ENCODE data around the gene CADM1.

The CADM1 gene

GRCh38 chr11:115361025-115361424 is 143.2 kb downstream of the CADM1 start:
- no peaks in the 10 kb centered on the region for H3K4me1 ChIP-seq (ENCODE audit: low read length)
- H3K36me3 ChIP-seq (replicated peaks; ENCODE audit: low read depth, low read length): no peaks in the 10 kb centered on the region
- no peak overlapping the region for H3K4me3 ChIP-seq (ENCODE audit: low read length)
- H3K9me3 ChIP-seq (ENCODE audit: insufficient read depth, low read length): no peaks in the 10 kb centered on the region
- H3K9ac ChIP-seq (ENCODE audit: low read length): no peak overlapping the region
- H3K27ac ChIP-seq (ENCODE audit: low read length): no peak overlapping the region
- H2AFZ ChIP-seq (ENCODE audit: low read depth, low read length): no peak overlapping the region
- TF ChIP-seq EZH2phosphoT487 (IDR thresholded peaks at IDR 0.05; ENCODE audit: low read depth) (no peak), CTCF (IDR thresholded peaks at IDR 0.05; ENCODE audit: low read depth, low read length) (no peak)
- H3K4me2 ChIP-seq (ENCODE audit: low read length): no peak overlapping the region
- no peaks in the 10 kb centered on the region for H4K20me1 ChIP-seq (ENCODE audit: insufficient read depth, low read length)
- no peaks in the 10 kb centered on the region for H3K79me2 ChIP-seq (ENCODE audit: low read length)
- no peaks in the 10 kb centered on the region for H3K27me3 ChIP-seq (ENCODE audit: low read depth, low read length)

GRCh38 chr11:115360186-115360824 is 143.9 kb downstream of the CADM1 start:
- Histone ChIP-seq H2AFZ (ENCODE audit: low read depth, low read length) (no peak overlapping the region), H3K4me1 (ENCODE audit: low read length) (no peaks in the 10 kb centered on the region), H3K79me2 (ENCODE audit: low read length) (no peaks in the 10 kb centered on the region), H3K36me3 (replicated peaks; ENCODE audit: low read depth, low read length) (no peaks in the 10 kb centered on the region), H4K20me1 (ENCODE audit: insufficient read depth, low read length) (no peaks in the 10 kb centered on the region), H3K4me3 (ENCODE audit: low read length) (no peak overlapping the region), H3K27ac (ENCODE audit: low read length) (no peak overlapping the region), H3K4me2 (ENCODE audit: low read length) (no peak overlapping the region), H3K9ac (ENCODE audit: low read length) (no peak overlapping the region), H3K9me3 (ENCODE audit: insufficient read depth, low read length) (no peaks in the 10 kb centered on the region), H3K27me3 (ENCODE audit: low read depth, low read length) (no peaks in the 10 kb centered on the region)
- TF ChIP-seq CTCF (IDR thresholded peaks at IDR 0.05; ENCODE audit: low read depth, low read length) (no peak), EZH2phosphoT487 (IDR thresholded peaks at IDR 0.05; ENCODE audit: low read depth) (no peak)

GRCh38 chr11:115357066-115357465 is 147.1 kb downstream of the CADM1 start:
- H3K36me3 ChIP-seq (replicated peaks; ENCODE audit: low read depth, low read length): no peaks in the 10 kb centered on the region
- H3K79me2 ChIP-seq (ENCODE audit: low read length): no peaks in the 10 kb centered on the region
- H3K4me3 ChIP-seq (ENCODE audit: low read length): no peak overlapping the region
- H3K4me2 ChIP-seq (ENCODE audit: low read length): no peak overlapping the region
- no peaks in the 10 kb centered on the region for H3K4me1 ChIP-seq (ENCODE audit: low read length)
- no peak overlapping the region for H3K9ac ChIP-seq (ENCODE audit: low read length)
- no peaks in the 10 kb centered on the region for H4K20me1 ChIP-seq (ENCODE audit: insufficient read depth, low read length)
- no peak overlapping the region for H3K27ac ChIP-seq (ENCODE audit: low read length)
- no peaks in the 10 kb centered on the region for H3K9me3 ChIP-seq (ENCODE audit: insufficient read depth, low read length)
- peaks cover 14% of the 10 kb centered on the region; the same call in 1 of the 2 replicates for H3K27me3 ChIP-seq (ENCODE audit: low read depth, low read length)
- TF ChIP-seq CTCF (IDR thresholded peaks at IDR 0.05; ENCODE audit: low read depth, low read length): no peak
- TF ChIP-seq EZH2phosphoT487 (IDR thresholded peaks at IDR 0.05; ENCODE audit: low read depth): no peak
- no peak overlapping the region for H2AFZ ChIP-seq (ENCODE audit: low read depth, low read length)

DNA sequence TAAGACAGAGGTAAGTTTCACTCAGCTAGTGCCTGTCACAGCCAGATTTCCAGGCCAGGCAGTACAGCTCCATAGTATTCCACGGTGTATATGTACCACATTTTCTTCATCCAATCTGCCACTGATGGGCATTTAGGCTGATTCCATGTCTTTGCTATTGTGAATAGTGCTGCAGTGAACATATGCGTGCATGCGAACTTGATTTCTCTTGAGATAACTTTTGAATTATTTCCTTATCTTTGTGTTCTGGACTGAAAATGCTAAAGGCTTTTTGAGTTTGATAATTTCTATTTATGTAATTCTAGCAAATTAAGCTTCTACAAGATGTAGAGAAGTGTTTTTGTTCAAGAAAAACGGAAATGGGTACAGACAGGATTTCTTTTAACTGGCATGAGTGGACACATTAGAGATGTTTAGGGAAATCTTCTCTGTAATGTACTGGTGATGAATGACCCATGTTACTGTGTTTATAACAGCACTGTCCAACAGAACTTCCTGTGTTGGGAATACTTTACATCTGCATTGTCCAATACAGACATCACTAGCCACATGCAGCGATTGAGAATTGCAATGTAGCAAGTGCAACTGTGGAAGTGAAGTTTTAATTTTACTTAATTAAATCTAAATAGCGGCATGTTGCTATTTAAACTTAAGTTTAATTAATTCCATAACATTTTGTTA is 151.3 kb downstream of the CADM1 start:
- H3K9me3 ChIP-seq (ENCODE audit: insufficient read depth, low read length): no peaks in the 10 kb centered on the region
- no peaks in the 10 kb centered on the region for H3K4me1 ChIP-seq (ENCODE audit: low read length)
- H3K4me2 ChIP-seq (ENCODE audit: low read length): no peak overlapping the region
- H3K79me2 ChIP-seq (ENCODE audit: low read length): no peaks in the 10 kb centered on the region
- H3K27me3 ChIP-seq (ENCODE audit: low read depth, low read length): peaks cover 19% of the 10 kb centered on the region; the same call in 1 of the 2 replicates
- no peaks in the 10 kb centered on the region for H4K20me1 ChIP-seq (ENCODE audit: insufficient read depth, low read length)
- H3K27ac ChIP-seq (ENCODE audit: low read length): no peak overlapping the region
- H3K4me3 ChIP-seq (ENCODE audit: low read length): no peak overlapping the region
- no peak overlapping the region for H2AFZ ChIP-seq (ENCODE audit: low read depth, low read length)
- no peak for TF ChIP-seq CTCF (IDR thresholded peaks at IDR 0.05; ENCODE audit: low read depth, low read length)
- no peak for TF ChIP-seq EZH2phosphoT487 (IDR thresholded peaks at IDR 0.05; ENCODE audit: low read depth)
- no peaks in the 10 kb centered on the region for H3K36me3 ChIP-seq (replicated peaks; ENCODE audit: low read depth, low read length)
- H3K9ac ChIP-seq (ENCODE audit: low read length): no peak overlapping the region

Measured in OCI-LY3 (cell line).